HL-60/S4 (cell line): ENCODE results near the gene MIER3.

Source experiments
- in situ Hi-C: fragments of 300-500 bp; cut with MboI; formaldehyde crosslinking; loops from 2 replicates; pipeline ENCODE4 v1.14.3; 2022; ENCODE audit warnings: low sequenced_read_pairs

MIER3 gene

GRCh38 chr5:56900395-56900794, 51.5 kb downstream of the MIER3 start:
- in situ Hi-C loops, result no loop called here

DNA sequence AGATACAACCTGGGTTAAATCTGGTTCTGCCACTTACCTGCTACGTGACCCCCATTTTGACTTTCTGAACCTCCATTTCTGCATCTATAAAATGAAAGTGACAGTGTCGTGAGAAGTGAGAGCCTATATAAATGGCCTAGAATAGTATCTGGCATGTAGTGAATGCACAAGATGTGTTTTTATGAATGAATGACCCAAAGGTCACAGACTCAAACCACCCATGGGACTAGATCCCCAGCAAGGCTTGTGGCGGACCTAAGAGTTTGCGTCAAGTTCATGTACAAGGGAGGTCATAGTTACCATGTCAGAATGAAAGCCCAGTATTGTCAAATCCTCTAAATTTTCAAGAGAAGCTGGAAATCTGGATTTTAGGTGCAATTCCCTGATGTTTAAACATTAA, 53.7 kb downstream of the MIER3 start:
- in situ Hi-C loops, result no loop called here

GRCh38 chr5:56896763-56897162, 55.2 kb downstream of the MIER3 start:
- in situ Hi-C loops, result no loop called here

DNA sequence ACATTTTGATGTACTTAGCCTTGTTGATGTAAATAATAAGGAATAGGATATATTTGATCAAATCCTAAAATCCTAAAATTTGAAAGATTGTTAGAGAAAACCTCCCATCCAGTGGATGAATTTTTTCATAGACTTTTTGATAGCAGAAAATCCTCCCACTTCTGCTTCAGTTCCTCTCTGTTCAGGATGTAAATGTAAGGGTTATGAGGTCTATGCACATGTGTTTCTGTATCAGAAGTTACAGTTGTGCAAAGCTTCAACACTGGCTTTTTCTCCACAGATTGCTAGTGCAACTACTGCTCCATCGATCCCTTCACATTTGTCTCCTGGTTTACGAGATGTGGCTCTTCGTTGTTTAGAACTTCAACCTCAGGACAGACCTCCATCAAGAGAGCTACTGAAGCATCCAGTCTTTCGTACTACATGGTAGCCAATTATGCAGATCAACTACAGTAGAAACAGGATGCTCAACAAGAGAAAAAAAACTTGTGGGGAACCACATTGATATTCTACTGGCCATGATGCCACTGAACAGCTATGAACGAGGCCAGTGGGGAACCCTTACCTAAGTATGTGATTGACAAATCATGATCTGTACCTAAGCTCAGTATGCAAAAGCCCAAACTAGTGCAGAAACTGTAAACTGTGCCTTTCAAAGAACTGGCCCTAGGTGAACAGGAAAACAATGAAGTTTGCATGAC, 58.5 kb downstream of the MIER3 start:
- in situ Hi-C loops, result no loop called here

- in situ Hi-C loops, result no loop called here
Observed at GRCh38 chr5:56881571-56881970, 70.4 kb downstream of the MIER3 start.

DNA sequence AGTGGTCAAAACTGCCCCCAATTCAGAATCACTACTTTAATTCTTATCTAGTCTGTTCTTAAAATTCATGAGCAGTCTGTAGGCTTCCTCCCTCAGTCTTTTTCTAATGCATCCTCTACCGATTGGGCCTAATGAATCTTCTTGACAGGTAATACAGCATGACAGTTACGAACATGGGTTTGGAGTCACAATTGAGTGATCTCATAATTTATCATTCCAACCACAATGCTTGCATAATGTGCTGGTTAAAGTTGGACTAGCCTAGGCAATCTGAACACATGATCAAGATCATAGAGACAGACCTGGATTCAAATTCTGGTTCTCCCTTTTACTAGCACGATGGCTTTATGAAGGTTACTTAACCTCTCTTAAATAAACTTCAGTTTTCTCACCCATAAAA, 75.6 kb downstream of the MIER3 start:
- in situ Hi-C loops, result no loop called here

DNA sequence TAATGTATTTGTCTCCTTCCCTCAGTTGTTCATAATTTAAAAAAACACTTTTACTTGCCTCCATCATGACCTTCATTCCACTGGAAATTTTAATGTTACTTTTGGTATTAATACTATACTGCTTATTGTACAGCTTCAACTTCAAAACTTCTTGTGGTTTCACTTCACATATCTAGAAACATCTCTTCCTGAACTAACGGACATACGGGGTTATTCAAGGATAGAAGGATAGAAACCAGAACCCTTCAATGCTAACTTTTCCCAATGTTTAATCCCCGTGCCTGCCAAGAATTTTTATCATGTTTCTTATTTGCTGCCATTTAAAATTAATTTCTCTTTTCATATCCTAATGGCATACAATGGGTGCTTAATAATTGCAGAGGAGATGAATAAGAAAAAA, 78.9 kb downstream of the MIER3 start:
- in situ Hi-C loops, result no loop called here

DNA sequence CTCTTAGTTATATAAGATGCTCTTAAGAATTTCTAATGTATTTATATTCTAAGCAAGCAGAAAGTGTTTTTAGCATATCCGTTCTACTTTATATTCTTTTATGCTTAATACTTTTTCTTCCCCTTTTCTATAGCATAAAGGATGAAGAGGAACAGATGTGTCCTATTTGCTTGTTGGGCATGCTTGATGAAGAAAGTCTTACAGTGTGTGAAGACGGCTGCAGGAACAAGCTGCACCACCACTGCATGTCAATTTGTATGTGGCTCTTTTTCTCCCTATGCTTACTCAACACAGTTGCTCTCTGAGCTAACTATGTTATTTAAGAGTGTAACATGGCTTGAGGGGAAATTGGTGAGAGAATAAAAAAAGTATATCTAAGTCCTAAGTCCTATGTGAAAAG, 80.1 kb downstream of the MIER3 start:
- in situ Hi-C loops, result no loop called here
